NCI-H2081 (cell line): ENCODE data around the gene MT1X.

Source experiments
- DNase-seq, 2 experiments: peaks; one replicate each; lab custom pipeline; 2025; lab: John Stamatoyannopoulos, UW

The MT1X gene

GRCh38 chr16:56679078-56679730, 3.1 kb upstream of the MT1X start:
- DNase-seq: no peak

- no peak for DNase-seq
These were observed 2.5 kb upstream of the MT1X start for GRCh38 chr16:56679818-56680217.

GRCh38 chr16:56682703-56683397, 580 bp downstream of the MT1X start:
- no peak for DNase-seq

GRCh38 chr16:56683424-56684172, 1.3 kb downstream of the MT1X start:
- no peak for DNase-seq

GRCh38 chr16:56684256-56684925, 2.1 kb downstream of the MT1X start:
- DNase-seq: no peak

GRCh38 chr16:56684926-56685590, 2.8 kb downstream of the MT1X start:
- DNase-seq: no peak

GRCh38 chr16:56686758-56687157, 4.5 kb downstream of the MT1X start:
- DNase-seq: no peak

- DNase-seq: no peak
These were observed 6.5 kb downstream of the MT1X start for GRCh38 chr16:56688762-56689161.

- no peak for DNase-seq
These were observed 6.9 kb downstream of the MT1X start for GRCh38 chr16:56689171-56689570.

GRCh38 chr16:56690420-56691122, 8.3 kb downstream of the MT1X start:
- no peak for DNase-seq

- DNase-seq: no peak
These were observed 9.6 kb downstream of the MT1X start for GRCh38 chr16:56691885-56692284.

- no peak for DNase-seq
These were observed 13.0 kb downstream of the MT1X start for GRCh38 chr16:56695246-56695645.

- DNase-seq: no peak
These were observed 15.3 kb downstream of the MT1X start for GRCh38 chr16:56697456-56698155.

- DNase-seq: no peak
These were observed 17.9 kb downstream of the MT1X start for GRCh38 chr16:56700195-56700594.

GRCh38 chr16:56700631-56701030, 18.4 kb downstream of the MT1X start:
- no peak for DNase-seq

GRCh38 chr16:56701534-56701933, 19.3 kb downstream of the MT1X start:
- DNase-seq: no peak

GRCh38 chr16:56702836-56703235, 20.6 kb downstream of the MT1X start:
- DNase-seq: no peak

- DNase-seq: no peak
These were observed 26.5 kb downstream of the MT1X start for GRCh38 chr16:56708525-56709442.

- DNase-seq: no peak
These were observed 27.3 kb downstream of the MT1X start for GRCh38 chr16:56709443-56710040.
